ENCODE data around the gene KAT14.
"Not testable (repeated sequence)": the region's sequence is repeated elsewhere in the genome, so short reads cannot be mapped to it uniquely, and the experiment has no call there.

KAT14 gene

DNA sequence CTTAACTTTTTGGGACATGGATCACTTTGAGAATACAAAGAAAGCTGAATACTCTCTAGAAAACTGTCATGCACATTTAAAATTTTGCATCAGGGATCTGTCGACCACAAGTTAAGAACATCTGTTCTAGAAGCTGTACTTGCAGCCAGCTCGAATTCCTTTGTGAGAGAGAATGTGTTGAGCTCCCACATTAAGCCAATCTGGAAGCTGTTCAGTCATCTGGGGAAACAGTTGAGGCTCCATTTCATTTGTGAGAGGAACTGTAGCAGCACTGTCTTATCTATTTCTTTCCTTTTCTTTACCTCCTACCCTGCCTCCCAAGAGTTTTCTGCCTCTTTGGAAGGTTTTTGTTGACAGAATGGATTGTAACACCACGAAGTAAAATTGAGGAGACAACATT, 50.8 kb downstream of the KAT14 start:
- Histone ChIP-seq H3K4me3 (ENCODE audit: low read depth, low read length) (no peak overlapping the region), H3K9me3 (ENCODE audit: control insufficient read depth, insufficient read depth, low read length) (no peaks in the 10 kb centered on the region; the same call in 1 of the 2 replicates), H3K27ac (ENCODE audit: low read depth, low read length) (no peak overlapping the region), H3K9ac (ENCODE audit: low read depth, low read length) (no peak overlapping the region), H3K27me3 (ENCODE audit: control insufficient read depth, insufficient read depth, low read length) (no peaks in the 10 kb centered on the region), H3K36me3 (ENCODE audit: control insufficient read depth, insufficient read depth, low read length) (peaks cover 63% of the 10 kb centered on the region), H3K4me1 (ENCODE audit: control insufficient read depth, insufficient read depth, low read length) (no peaks in the 10 kb centered on the region)

DNA sequence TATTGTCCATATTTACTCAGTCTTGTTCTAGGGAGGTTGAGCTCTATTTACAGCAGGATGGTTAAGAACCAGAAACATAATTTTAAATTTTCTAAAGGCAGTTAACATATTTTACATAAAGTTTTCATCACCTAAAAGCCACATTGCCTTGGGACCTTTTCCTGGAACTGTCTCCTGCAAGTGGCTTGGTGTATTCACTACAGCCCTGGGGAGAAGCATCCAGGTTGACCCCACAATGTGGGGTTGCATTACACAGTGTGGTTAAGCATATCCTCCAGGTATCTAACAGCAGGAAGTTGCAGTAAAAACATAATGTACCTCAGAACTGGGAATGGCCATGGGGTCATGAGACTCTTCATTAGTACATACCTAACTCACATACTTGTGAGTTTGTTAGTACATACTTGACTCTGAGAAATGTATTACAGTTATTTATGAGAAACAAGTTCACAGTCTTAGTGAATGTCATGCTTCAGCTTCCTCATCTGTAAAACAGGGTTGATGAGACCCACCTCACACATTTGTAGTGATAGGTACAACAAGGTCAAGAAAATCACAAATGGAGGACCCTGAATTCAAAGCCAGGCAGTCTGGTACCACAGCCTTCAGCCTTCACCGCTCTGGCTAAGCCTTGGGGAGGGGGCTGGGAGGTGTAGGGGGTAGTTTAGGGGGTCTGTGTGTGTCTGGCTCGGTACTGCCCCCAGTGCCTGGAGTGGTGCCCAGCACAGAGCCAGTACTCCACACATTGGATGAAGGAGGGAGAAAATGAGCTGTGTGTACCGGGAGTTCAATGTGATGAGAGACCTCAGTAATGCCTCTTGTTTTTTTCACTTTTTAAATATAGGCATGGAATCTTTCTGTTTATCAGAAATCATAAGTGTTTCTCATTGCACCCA, 52.9 kb downstream of the KAT14 start:
- H3K27ac ChIP-seq (ENCODE audit: low read depth, low read length): no peak overlapping the region

DNA sequence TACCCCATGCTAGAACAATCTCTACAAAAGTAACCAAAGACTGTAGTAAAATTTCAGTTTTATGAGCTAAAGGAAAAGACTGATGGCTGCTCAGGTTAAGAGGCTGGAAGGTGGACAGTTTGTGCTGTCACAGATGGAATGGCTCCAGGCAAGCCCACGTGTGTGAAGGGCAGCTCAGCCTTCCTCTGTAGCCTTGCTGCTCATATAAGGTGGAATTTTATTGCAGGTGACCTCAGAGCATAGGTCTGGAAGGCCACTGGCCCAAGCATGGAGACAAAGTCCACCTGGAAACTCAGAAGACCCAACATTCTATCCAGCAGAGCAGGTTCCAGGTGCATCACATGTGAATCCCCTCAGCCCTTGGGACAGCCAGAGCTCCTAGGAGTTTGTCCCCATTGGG, 53.6 kb downstream of the KAT14 start:
- Histone ChIP-seq H3K36me3 (ENCODE audit: control insufficient read depth, insufficient read depth, low read length) (peaks cover 34% of the 10 kb centered on the region), H3K4me1 (ENCODE audit: control insufficient read depth, insufficient read depth, low read length) (no peaks in the 10 kb centered on the region), H3K4me3 (ENCODE audit: low read depth, low read length) (no peak overlapping the region), H3K9me3 (ENCODE audit: control insufficient read depth, insufficient read depth, low read length) (no peaks in the 10 kb centered on the region; the same call in 1 of the 2 replicates), H3K27me3 (ENCODE audit: control insufficient read depth, insufficient read depth, low read length) (no peaks in the 10 kb centered on the region), H3K27ac (ENCODE audit: low read depth, low read length) (no peak overlapping the region), H3K9ac (ENCODE audit: low read depth, low read length) (no peak overlapping the region)

More for the DNA sequence above, 52.9 kb downstream of the KAT14 start:
- Histone ChIP-seq H3K27me3 (ENCODE audit: control insufficient read depth, insufficient read depth, low read length) (no peaks in the 10 kb centered on the region), H3K9me3 (ENCODE audit: control insufficient read depth, insufficient read depth, low read length) (no peaks in the 10 kb centered on the region; the same call in 1 of the 2 replicates), H3K36me3 (ENCODE audit: control insufficient read depth, insufficient read depth, low read length) (peaks cover 42% of the 10 kb centered on the region), H3K9ac (ENCODE audit: low read depth, low read length) (no peak overlapping the region), H3K4me1 (ENCODE audit: control insufficient read depth, insufficient read depth, low read length) (no peaks in the 10 kb centered on the region), H3K4me3 (ENCODE audit: low read depth, low read length) (no peak overlapping the region)

DNA sequence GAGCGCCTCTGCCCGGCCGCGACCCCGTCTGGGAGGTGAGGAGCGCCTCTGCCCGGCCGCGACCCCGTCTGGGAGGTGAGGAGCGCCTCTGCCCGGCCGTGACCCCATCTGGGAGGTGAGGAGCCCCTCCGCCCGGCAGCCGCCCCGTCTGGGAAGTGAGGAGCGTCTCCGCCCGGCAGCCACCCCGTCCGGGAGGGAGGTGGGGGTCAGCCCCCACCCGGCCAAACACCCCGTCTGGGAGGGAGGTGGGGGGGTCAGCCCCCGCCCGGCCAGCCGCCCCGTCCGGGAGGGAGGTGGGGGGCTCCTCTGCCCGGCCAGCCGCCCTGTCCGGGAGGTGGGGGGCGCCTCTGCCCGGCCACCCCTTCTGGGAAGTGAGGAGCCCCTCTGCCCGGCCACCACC, 56.8 kb downstream of the KAT14 start:
- not testable (repeated sequence) for H3K4me3 ChIP-seq (ENCODE audit: low read depth, low read length); H3K27ac ChIP-seq (ENCODE audit: low read depth, low read length); H3K27me3 ChIP-seq (ENCODE audit: control insufficient read depth, insufficient read depth, low read length); H3K9ac ChIP-seq (ENCODE audit: low read depth, low read length); H3K36me3 ChIP-seq (ENCODE audit: control insufficient read depth, insufficient read depth, low read length); H3K4me1 ChIP-seq (ENCODE audit: control insufficient read depth, insufficient read depth, low read length); H3K9me3 ChIP-seq (ENCODE audit: control insufficient read depth, insufficient read depth, low read length)

DNA sequence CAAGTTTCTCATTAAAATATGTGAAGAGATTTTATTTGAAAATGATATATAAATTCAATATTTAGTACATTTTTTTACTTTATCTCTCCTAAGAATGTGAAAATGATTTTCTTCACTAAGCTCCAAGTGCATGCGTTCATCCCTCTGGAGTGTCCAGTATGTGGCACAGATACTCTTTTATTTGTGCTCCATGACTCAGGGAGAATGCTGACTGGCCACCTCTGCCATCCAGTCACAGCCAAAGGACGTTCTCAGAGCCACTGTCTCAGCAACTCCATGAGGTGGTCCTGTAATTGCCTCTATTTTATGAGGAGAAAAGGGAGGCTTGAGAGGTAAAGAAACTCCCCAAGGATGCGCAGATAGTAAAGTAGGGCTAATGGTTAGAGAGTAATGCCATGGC, 58.3 kb downstream of the KAT14 start:
- H3K4me1 ChIP-seq (ENCODE audit: control insufficient read depth, insufficient read depth, low read length): no peaks in the 10 kb centered on the region
- no peak overlapping the region for H3K27ac ChIP-seq (ENCODE audit: low read depth, low read length)
- H3K27me3 ChIP-seq (ENCODE audit: control insufficient read depth, insufficient read depth, low read length): no peaks in the 10 kb centered on the region
- H3K36me3 ChIP-seq (ENCODE audit: control insufficient read depth, insufficient read depth, low read length): no peaks in the 10 kb centered on the region
- no peaks in the 10 kb centered on the region; the same call in 1 of the 2 replicates for H3K9me3 ChIP-seq (ENCODE audit: control insufficient read depth, insufficient read depth, low read length)
- H3K9ac ChIP-seq (ENCODE audit: low read depth, low read length): no peak overlapping the region
- H3K4me3 ChIP-seq (ENCODE audit: low read depth, low read length): no peak overlapping the region

DNA sequence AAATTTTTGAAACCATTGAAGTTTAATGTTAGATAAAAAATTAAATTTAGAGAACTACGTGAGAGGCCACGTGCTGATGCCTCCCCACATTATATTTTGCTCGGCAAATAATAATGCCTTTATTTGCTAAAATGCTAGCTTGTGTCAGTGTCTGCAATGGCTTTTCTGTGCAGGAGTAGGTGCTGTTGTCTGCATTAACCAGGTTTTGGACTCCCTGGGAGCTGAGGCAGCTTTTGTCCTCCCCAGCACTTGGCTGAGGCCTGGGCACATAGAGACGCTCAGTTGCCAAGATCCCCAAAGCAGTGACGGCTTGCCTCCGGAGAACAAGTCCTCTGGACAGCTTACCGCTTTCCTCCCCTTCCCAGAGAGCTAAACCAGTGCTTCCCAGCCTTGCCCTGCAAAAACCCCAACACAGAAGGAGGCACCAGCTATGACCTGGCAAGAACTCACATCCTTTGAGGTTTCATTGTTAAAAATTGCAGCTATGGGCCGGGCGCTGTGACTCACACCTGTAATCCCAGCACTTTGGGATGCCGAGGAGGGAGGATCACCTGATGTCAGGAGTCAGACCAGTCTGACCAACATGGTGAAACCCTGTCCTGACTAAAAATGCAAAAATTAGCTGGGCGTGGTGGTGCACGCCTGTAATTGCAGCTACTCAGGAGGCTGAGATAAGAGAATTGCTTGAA, 59.9 kb downstream of the KAT14 start:
- Histone ChIP-seq H3K36me3 (ENCODE audit: control insufficient read depth, insufficient read depth, low read length) (no peaks in the 10 kb centered on the region), H3K27ac (ENCODE audit: low read depth, low read length) (no peak overlapping the region), H3K27me3 (ENCODE audit: control insufficient read depth, insufficient read depth, low read length) (no peaks in the 10 kb centered on the region), H3K9me3 (ENCODE audit: control insufficient read depth, insufficient read depth, low read length) (no peaks in the 10 kb centered on the region; the same call in 1 of the 2 replicates), H3K4me1 (ENCODE audit: control insufficient read depth, insufficient read depth, low read length) (no peaks in the 10 kb centered on the region), H3K4me3 (ENCODE audit: low read depth, low read length) (no peak overlapping the region), H3K9ac (ENCODE audit: low read depth, low read length) (no peak overlapping the region)

DNA sequence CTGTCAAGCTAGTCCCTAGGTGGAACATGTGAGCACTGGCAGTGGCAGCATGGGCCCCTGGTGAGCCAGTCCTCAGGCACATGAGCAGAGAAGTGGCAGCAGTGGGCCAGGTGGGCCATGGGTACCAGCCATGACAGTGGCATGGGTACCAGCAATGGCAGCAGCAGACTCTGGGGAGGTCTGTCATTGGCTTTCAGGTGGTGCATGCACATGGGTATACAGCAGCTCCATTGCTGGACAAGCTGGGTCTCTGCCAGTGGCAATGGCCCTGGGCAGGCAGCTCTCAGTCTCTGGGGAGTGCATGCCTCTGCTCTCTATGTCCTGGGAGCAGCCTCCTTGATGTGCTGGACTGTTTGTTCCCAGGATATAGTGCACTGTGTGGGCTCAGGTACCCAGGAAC, 65.3 kb downstream of the KAT14 start:
- Histone ChIP-seq H3K36me3 (ENCODE audit: control insufficient read depth, insufficient read depth, low read length) (no peaks in the 10 kb centered on the region), H3K4me1 (ENCODE audit: control insufficient read depth, insufficient read depth, low read length) (peaks cover 6% of the 10 kb centered on the region; the same call in 1 of the 2 replicates), H3K27ac (ENCODE audit: low read depth, low read length) (no peak overlapping the region), H3K9ac (ENCODE audit: low read depth, low read length) (no peak overlapping the region), H3K27me3 (ENCODE audit: control insufficient read depth, insufficient read depth, low read length) (no peaks in the 10 kb centered on the region), H3K9me3 (ENCODE audit: control insufficient read depth, insufficient read depth, low read length) (no peaks in the 10 kb centered on the region), H3K4me3 (ENCODE audit: low read depth, low read length) (no peak overlapping the region)

DNA sequence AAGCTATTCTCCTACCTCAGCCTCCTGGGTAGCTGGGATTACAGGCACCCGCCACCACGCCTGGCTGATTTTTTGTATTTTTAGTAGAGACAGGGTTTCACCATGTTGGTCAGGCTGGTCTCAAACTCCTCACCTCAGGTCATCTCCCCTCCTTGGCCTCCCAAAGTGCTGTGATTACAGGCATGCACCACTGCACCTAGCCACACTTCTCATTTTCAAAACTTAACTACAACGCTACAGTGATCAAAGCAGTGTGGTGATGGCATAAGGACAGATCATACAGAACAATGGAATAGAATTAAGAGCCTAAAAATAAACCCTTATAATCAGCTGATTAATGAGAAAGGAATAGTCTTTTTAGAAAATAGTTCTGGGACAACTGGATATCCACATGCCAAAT, 66.0 kb downstream of the KAT14 start:
- not testable (repeated sequence) for H3K27me3 ChIP-seq (ENCODE audit: control insufficient read depth, insufficient read depth, low read length); H3K27ac ChIP-seq (ENCODE audit: low read depth, low read length); H3K9ac ChIP-seq (ENCODE audit: low read depth, low read length)

DNA sequence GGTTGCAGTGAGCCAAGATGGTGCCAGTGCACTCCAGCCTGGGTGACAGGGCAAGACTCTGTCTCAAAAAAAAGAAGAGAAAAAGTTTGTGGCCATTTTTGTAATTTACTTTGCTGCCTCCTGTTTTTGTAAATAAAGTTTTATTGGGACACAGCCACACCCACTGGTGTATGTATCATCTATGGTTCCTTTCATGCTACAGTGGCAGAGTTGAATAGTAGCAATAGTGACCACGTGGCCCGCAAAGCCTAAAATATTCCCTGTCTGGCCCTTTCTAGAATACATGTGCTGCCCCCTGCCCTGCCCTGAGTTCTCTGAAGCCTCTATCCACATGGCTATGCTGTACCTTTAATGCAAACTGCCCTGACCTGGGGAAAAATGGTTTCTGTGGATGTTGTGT, 75.3 kb downstream of the KAT14 start:
- Histone ChIP-seq H3K4me3 (ENCODE audit: low read depth, low read length) (no peak overlapping the region), H3K4me1 (ENCODE audit: control insufficient read depth, insufficient read depth, low read length) (no peaks in the 10 kb centered on the region), H3K36me3 (ENCODE audit: control insufficient read depth, insufficient read depth, low read length) (no peaks in the 10 kb centered on the region), H3K27me3 (ENCODE audit: control insufficient read depth, insufficient read depth, low read length) (no peaks in the 10 kb centered on the region), H3K9me3 (ENCODE audit: control insufficient read depth, insufficient read depth, low read length) (no peaks in the 10 kb centered on the region), H3K9ac (ENCODE audit: low read depth, low read length) (no peak overlapping the region), H3K27ac (ENCODE audit: low read depth, low read length) (no peak overlapping the region)

More for the DNA sequence above, 66.0 kb downstream of the KAT14 start:
- H3K36me3 ChIP-seq (ENCODE audit: control insufficient read depth, insufficient read depth, low read length); H3K4me1 ChIP-seq (ENCODE audit: control insufficient read depth, insufficient read depth, low read length); H3K9me3 ChIP-seq (ENCODE audit: control insufficient read depth, insufficient read depth, low read length); H3K4me3 ChIP-seq (ENCODE audit: low read depth, low read length): not testable (repeated sequence)

DNA sequence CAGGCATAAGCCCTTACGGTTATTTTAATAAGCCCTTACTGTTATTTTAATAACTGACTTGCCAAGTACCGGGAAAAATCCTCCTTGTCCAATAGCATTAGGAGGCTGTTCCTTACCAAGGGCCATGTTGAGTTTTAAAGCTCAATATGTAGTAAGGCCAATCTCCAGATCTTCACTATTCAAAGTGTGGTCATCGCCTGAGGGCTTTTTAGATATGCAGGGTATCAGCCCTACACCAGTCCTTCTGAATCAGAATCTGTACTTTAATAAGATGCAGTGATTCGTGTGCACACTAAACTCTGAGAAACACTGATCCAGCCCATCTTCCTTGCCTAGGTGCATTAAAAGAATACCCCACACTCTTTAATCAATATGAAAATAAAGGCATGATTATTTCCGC, 77.9 kb downstream of the KAT14 start:
- Histone ChIP-seq H3K27ac (ENCODE audit: low read depth, low read length) (no peak overlapping the region), H3K4me1 (ENCODE audit: control insufficient read depth, insufficient read depth, low read length) (no peaks in the 10 kb centered on the region), H3K27me3 (ENCODE audit: control insufficient read depth, insufficient read depth, low read length) (no peaks in the 10 kb centered on the region), H3K9ac (ENCODE audit: low read depth, low read length) (no peak overlapping the region), H3K9me3 (ENCODE audit: control insufficient read depth, insufficient read depth, low read length) (no peaks in the 10 kb centered on the region), H3K36me3 (ENCODE audit: control insufficient read depth, insufficient read depth, low read length) (no peaks in the 10 kb centered on the region), H3K4me3 (ENCODE audit: low read depth, low read length) (no peak overlapping the region)

DNA sequence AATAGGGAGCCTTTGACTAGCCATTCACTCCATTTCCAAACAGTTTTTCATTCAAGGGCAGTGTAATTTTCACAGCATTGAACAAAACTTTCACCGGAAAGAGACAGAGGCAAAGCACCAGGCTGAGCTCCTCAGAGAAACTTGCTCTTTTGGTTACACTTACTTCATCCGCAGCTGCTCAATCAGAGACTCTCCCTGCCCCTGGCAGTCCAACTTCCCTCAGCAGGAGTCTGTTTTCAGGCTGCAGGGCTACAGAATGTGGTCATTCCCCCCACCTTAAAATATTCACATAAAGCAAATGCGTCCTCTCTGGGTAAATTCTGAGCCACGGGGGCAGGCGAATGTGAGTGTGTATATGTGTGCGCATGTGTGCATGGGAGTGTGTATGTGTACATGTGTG, 80.6 kb downstream of the KAT14 start:
- Histone ChIP-seq H3K4me1 (ENCODE audit: control insufficient read depth, insufficient read depth, low read length) (no peaks in the 10 kb centered on the region), H3K36me3 (ENCODE audit: control insufficient read depth, insufficient read depth, low read length) (no peaks in the 10 kb centered on the region), H3K9ac (ENCODE audit: low read depth, low read length) (no peak overlapping the region), H3K27ac (ENCODE audit: low read depth, low read length) (no peak overlapping the region), H3K27me3 (ENCODE audit: control insufficient read depth, insufficient read depth, low read length) (no peaks in the 10 kb centered on the region), H3K9me3 (ENCODE audit: control insufficient read depth, insufficient read depth, low read length) (no peaks in the 10 kb centered on the region), H3K4me3 (ENCODE audit: low read depth, low read length) (no peak overlapping the region)

Data from HUES48 (cell line).